ENCODE data around the gene HOXC12.

Gene HOXC12

DNA sequence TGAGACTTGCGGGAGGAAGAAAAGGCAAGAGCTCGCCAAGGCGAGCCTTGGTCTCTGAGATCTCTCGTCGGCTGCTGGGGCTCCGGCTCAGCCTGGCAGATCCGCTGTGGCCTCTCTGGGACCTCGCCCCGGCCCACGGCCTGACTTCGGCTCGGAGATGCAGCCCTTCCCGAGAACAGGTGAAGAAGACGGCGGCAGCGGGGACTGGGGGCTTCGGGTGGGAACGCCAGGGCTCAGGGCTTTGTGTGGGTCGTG, 39.2 kb downstream of the HOXC12 start:
- H3K27me3 Mint-ChIP-seq (ENCODE audit: low read depth): peaks cover 77% of the 10 kb centered on the region
- TF ChIP-seq, protein P1, sequence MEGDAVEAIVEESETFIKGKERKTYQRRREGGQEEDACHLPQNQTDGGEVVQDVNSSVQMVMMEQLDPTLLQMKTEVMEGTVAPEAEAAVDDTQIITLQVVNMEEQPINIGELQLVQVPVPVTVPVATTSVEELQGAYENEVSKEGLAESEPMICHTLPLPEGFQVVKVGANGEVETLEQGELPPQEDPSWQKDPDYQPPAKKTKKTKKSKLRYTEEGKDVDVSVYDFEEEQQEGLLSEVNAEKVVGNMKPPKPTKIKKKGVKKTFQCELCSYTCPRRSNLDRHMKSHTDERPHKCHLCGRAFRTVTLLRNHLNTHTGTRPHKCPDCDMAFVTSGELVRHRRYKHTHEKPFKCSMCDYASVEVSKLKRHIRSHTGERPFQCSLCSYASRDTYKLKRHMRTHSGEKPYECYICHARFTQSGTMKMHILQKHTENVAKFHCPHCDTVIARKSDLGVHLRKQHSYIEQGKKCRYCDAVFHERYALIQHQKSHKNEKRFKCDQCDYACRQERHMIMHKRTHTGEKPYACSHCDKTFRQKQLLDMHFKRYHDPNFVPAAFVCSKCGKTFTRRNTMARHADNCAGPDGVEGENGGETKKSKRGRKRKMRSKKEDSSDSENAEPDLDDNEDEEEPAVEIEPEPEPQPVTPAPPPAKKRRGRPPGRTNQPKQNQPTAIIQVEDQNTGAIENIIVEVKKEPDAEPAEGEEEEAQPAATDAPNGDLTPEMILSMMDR (IDR thresholded peaks at IDR 0.05; ENCODE audit: unreplicated experiment in 3 of 3): no peak
- H3K36me3 Mint-ChIP-seq (ENCODE audit: low read depth): peaks cover 36% of the 10 kb centered on the region
- peaks cover 73% of the 10 kb centered on the region for H3K4me1 Mint-ChIP-seq
- H3K27ac Mint-ChIP-seq: peak overlapping the region; percentile 95 to 100 (median 100)
- H3K4me3 Mint-ChIP-seq: peak overlapping the region; percentile 95 to 99 (median 96)
- no peaks in the 10 kb centered on the region for H3K9me3 Mint-ChIP-seq

DNA sequence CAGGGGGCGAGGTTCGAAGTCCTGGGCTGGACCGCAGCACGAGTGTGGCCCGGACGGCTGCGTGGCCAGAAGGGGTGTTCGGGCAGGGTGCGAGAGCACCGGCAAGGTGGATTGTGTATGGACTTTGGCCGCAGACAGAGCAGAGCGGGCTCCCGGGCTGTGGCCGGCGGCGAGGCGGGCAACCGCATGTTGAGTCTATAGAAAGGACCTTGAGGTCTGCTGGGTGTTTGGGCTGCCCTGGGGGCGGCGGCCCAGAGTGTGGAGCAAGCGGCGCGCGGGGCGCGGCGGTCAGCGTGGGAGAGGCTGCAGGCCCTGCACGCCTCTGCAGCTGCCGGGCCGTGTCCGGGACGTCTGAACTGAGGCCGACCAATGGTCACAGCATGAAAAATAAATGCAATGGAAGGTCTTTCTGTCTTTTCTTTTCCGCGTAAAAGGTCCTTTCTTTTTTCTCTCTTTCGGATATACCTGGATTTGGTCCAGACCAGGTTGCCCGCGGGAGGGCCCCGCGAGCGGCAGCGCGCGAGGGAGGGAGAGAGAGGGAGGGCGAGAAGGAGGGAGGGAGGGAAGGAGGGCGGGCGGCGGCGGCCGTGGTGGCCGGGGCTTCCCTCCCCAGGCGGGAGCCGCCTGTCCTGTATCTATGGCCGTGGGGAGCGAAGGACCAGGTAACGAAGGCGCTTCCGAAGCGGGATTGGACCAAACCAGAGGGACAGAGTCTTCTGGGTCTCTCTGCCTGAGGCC, 39.7 kb downstream of the HOXC12 start:
- TF ChIP-seq, protein P1 (IDR thresholded peaks at IDR 0.05; ENCODE audit: unreplicated experiment in 3 of 3): no peak
- H3K27ac Mint-ChIP-seq: peak overlapping the region; percentile 95 to 100 (median 100)
- peak overlapping the region; percentile 95 to 99 (median 96) for H3K4me3 Mint-ChIP-seq
- H3K36me3 Mint-ChIP-seq (ENCODE audit: low read depth): peaks cover 33% of the 10 kb centered on the region
- H3K4me1 Mint-ChIP-seq: peaks cover 69% of the 10 kb centered on the region
- H3K9me3 Mint-ChIP-seq: no peaks in the 10 kb centered on the region
- peaks cover 72% of the 10 kb centered on the region for H3K27me3 Mint-ChIP-seq (ENCODE audit: low read depth)

DNA sequence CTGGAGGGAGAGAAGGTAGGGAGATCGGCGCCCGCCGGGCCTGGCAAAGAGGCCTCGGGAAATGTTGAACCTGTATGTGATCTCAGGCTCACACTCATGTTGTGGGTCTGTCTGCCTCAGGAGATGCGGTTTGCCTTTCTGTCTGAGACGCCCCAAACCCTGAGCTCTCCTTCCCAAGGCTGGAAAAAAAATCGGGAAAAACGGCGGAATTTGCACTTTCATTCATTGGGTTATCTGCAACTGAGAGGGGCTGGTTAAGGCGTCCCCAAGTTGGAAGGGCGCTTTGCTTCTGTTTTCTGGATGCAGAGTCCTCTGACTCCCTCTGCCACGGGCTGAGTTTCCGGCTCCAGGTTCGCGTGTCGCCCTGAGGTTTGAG, 40.3 kb downstream of the HOXC12 start:
- peaks cover 64% of the 10 kb centered on the region for H3K4me1 Mint-ChIP-seq
- peaks cover 28% of the 10 kb centered on the region for H3K36me3 Mint-ChIP-seq (ENCODE audit: low read depth)
- peaks cover 66% of the 10 kb centered on the region for H3K27me3 Mint-ChIP-seq (ENCODE audit: low read depth)
- TF ChIP-seq, protein P1 (IDR thresholded peaks at IDR 0.05; ENCODE audit: unreplicated experiment in 3 of 3): no peak
- no peaks in the 10 kb centered on the region for H3K9me3 Mint-ChIP-seq
- peak overlapping the region; percentile 95 to 99 (median 96) for H3K4me3 Mint-ChIP-seq
- H3K27ac Mint-ChIP-seq: peak overlapping the region; percentile 95 to 100 (median 100)

DNA sequence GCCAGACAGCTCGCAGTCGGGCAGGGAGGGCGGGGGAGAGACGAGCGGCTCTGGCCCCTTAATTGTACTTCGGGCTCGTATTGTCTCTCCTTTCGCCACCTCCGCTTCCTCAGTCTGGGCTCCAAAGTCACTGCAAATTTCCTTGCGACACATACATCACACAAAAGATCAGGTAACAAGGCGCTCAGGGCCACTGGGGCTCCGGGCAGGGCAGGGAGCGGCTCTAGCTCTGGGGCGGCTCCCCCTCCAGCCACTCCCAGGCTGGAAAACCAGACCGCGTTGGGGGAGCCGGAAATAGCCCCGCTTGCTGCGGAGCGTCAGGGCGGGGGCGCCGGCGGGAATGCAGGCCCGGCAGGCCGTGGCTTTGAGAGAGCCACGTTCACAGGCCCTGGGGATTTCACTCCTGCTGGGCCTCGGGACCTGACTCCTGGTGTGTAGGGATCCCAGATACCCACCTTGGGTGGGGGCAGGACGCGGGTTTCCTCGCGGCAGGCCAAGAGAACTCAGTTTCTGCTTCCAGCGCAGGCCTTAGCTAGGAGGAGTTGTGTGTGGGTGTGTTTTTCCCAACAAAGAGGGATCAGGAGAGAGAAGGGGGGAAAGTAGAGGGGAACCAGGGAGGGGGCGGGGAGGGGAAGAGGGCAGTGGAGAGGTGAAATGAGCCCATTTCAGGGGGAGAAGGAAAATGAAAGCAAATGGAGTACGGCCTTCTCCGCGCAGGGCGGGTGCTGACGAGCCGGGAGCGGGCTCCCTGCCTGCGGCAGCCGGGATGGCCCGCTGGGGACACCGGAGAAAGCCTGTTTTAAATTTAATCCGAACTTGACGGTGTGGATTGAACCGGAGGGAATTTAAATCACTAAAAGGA, 40.9 kb downstream of the HOXC12 start:
- Mint-ChIP-seq H3K36me3 (ENCODE audit: low read depth) (peaks cover 22% of the 10 kb centered on the region), H3K27me3 (ENCODE audit: low read depth) (peaks cover 60% of the 10 kb centered on the region), H3K4me1 (peaks cover 57% of the 10 kb centered on the region), H3K4me3 (peak overlapping the region; percentile 95 to 99 (median 96)), H3K9me3 (no peaks in the 10 kb centered on the region), H3K27ac (peak overlapping the region; percentile 95 to 100 (median 100))
- TF ChIP-seq, protein P1 (IDR thresholded peaks at IDR 0.05; ENCODE audit: unreplicated experiment in 3 of 3): no peak

DNA sequence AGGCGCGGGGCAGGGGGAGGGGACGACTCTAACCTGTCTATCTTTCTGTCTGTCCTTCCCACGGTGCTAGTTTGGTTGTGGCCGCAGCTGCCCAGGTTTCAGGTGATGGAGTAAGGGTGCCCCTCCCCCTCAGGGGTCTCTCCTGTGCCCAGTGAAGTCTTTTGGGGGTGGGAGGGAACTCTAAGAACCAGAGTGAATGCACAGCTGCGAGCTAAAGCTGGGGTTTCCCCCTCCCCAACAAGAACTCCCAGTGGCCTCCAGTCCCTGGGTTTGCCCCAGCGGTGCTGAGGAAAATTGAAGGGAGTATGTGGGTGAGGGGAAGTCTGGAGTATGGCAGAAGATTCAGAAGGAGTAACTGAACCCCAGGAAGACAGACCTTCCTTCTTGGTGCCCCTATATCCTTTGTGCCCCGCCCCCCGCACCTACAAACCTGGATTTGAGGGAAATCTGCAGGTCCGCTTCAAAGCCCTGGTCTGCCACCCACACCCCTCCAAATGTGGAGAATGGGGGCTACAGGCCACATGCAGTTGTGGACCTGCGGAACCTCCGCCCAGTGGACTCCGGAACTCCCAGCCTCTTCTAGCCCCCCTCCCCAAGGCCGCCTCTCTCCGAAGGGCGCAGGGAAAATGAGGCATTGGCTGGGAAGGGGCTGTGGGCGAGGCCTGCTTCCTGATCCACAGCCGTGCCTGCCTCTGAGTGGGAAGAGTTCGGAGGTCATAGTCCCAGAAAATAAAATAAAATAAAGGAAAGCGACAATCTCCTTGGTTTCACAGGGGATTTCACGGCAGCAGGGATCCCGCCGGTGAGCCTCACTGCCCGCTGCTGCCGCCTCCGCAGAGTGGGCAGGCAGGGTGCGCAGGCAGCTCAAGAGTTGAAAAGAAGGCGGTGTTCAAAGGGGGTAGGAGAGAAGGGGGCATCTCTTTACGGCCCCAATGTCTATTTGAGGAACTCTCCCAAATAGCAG, 41.8 kb downstream of the HOXC12 start:
- Mint-ChIP-seq H3K36me3 (ENCODE audit: low read depth) (peaks cover 18% of the 10 kb centered on the region), H3K9me3 (no peaks in the 10 kb centered on the region), H3K27ac (peak overlapping the region; percentile 95 to 100 (median 100)), H3K4me1 (peaks cover 52% of the 10 kb centered on the region), H3K27me3 (ENCODE audit: low read depth) (peaks cover 51% of the 10 kb centered on the region), H3K4me3 (peak overlapping the region; percentile 95 to 99 (median 96))
- TF ChIP-seq, protein P1 (IDR thresholded peaks at IDR 0.05; ENCODE audit: unreplicated experiment in 3 of 3): no peak
